ENCODE measurements around the gene TOMM40L.
"Not testable (repeated sequence)": the region's sequence is repeated elsewhere in the genome, so short reads cannot be mapped to it uniquely, and the experiment has no call there.

The TOMM40L gene

DNA sequence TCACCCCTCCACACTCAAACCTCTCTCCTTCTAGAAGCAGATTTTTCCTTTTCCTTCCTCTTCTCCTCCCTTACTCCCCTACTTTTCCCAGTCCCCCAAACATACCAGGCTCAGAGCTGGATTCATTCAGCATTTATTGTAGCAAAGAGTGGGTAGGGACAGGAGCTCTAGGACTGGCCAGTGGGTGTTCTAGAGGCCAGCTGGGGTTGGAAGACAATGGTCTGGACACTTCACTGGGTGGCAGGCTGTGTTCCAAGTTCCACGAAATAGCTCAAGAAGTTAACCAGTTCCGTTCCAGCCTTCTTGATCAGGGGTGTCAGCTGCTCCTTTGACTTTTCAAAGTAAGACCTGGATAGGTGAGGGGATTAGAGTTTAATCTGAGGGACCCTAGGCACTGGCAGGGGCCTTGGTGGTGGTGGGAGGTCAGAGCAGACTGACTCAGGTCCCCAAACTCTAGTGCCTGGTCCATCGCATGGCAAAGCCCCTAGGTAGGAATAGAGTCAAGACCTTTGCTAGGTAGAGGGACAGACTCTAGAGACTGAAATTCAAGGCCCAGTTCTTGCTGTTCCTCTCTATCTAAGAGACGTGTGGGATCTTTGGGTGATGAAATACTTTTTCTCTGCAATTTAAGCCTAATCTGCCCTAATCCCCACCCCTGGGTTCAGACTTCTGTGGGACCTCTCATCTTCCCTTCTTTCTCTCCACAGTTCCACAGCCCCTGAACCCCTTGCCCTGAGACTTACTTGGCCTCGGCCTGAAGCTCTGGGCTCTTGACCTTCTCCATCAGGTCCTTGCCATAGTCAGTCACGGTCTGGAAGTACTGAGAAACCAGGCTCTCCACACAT, 3.5 kb upstream of the TOMM40L start:
- no peak for TF ChIP-seq ZNF274 (IDR thresholded peaks at IDR 0.05; ENCODE audit: low read depth, low read length)
- H3K4me3 ChIP-seq (ENCODE audit: low read length) = no peak overlapping the region

DNA sequence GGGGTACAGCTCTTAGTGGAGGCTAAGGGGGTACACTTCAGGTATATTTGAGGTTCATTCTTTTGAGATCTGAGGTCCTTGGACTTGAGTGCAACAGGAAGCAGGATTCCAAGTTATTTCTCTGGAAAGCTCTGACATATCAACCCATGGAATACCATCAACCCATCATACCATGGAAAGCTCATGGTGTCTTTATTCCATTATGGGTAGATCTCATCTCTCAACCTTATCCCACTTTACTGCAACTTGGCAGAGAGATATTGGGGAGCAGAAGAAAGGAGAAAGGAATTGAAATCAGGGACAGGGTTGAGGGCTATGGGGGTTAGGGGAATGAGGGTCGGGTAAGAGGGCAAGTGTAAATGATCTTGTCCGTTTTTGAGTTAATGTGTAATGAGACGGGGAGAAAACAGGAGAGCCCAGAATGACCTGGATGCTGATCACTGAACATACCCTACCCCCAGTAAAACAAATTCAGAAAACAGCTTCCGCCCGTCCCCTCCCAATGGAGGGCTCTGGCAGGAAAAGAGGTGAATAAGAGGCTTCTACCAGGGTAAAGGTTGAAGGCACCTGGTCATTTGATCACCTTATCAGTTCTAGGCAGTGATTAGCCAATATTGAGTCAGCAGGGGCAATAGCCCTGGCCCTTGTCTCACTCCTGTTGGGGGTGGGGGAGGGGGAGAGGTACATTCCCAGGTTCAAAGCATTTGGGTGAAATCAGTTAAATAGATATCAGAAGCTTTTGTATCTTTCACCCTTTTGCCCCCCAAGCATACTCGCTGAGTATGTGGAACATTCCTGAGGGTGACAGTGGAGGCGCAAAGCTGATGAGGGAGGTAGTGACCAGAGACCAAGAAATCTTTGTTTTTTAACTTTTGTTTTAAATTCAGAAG, 1.8 kb upstream of the TOMM40L start:
- H3K4me3 ChIP-seq (ENCODE audit: low read length) = no peak overlapping the region
- TF ChIP-seq ZNF274 (IDR thresholded peaks at IDR 0.05; ENCODE audit: low read depth, low read length) = no peak

DNA sequence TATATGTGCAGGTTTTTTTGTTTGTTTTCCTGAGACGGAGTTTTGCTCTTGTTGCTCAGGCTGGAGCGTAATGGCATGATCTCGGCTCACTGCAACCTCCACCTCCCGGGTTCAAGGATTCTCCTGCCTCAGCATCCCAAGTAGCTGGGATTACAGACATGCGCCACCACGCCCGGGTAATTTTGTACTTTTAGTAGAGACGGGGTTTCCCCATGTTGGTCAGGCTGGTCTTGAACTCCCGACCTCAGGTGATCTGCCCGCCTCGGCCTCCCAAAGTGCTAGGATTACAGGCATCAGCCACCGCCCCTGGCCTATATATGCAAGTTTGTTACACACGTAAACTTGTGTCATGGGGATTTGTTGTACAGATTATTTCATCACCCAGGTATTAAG, 1.2 kb upstream of the TOMM40L start:
- not testable (repeated sequence) for H3K4me3 ChIP-seq (ENCODE audit: low read length)

DNA sequence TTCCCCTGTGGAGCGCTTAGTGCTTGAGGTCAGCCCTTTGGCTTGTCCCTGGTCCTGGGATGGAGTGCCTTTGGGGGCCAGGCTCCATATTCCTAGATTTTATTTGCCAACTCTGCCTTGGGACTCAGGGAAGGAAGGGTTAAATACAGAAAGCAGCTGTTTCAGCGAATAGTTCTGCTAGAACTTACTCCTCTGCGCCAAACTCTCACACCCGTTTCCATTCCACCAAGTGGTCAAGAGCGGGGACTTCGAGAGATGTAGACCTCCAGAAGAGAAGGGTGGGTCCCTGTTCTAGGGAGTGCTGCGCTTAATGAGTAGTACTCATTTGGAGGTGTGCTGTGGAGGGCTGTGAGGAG, 704 bp upstream of the TOMM40L start:
- no peak overlapping the region for H3K4me3 ChIP-seq (ENCODE audit: low read length)
- TF ChIP-seq ZNF274 (IDR thresholded peaks at IDR 0.05; ENCODE audit: low read depth, low read length) = no peak

DNA sequence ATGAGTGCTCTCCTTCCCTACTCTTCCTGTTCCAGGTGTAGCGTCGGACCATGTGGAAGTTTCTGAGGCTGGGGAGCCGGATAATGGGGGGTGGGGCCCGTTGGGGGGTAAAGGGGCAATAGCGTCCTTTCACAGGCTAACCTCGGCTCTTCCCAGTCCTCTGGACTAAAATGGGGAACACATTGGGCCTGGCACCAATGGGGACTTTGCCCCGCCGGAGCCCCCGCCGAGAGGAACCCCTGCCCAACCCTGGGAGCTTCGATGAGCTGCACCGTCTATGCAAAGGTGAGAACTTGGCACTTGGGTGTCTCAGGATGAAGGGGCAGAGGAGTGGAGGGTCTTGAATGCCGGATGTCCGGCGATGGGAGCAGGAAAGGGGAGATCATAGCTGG, 456 bp downstream of the TOMM40L start:
- peak overlapping the region; percentile 88 for H3K4me3 ChIP-seq (ENCODE audit: low read length)

DNA sequence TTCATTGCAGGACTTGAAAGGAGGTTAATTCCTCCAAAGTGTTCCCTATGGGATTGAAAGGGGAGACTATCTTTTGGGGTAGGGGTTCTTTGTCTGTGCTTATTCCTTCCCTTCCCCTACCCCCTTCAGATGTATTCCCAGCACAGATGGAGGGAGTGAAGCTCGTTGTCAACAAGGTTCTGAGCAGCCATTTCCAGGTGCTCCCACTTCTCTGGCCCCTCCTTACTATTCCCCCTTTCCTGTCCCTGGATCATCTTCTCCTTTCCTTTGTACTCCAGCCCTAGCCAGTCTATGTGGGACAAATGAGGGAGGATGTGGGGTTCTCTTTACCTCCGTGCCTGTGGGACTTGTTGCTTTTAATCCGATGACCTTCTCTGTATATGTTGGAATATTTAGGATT, 899 bp downstream of the TOMM40L start:
- TF ChIP-seq ZNF274 (IDR thresholded peaks at IDR 0.05; ENCODE audit: low read depth, low read length) = no peak
- H3K4me3 ChIP-seq (ENCODE audit: low read length) = peak overlapping the region; percentile 88

More for the DNA sequence above, 456 bp downstream of the TOMM40L start:
- no peak for TF ChIP-seq ZNF274 (IDR thresholded peaks at IDR 0.05; ENCODE audit: low read depth, low read length)

DNA sequence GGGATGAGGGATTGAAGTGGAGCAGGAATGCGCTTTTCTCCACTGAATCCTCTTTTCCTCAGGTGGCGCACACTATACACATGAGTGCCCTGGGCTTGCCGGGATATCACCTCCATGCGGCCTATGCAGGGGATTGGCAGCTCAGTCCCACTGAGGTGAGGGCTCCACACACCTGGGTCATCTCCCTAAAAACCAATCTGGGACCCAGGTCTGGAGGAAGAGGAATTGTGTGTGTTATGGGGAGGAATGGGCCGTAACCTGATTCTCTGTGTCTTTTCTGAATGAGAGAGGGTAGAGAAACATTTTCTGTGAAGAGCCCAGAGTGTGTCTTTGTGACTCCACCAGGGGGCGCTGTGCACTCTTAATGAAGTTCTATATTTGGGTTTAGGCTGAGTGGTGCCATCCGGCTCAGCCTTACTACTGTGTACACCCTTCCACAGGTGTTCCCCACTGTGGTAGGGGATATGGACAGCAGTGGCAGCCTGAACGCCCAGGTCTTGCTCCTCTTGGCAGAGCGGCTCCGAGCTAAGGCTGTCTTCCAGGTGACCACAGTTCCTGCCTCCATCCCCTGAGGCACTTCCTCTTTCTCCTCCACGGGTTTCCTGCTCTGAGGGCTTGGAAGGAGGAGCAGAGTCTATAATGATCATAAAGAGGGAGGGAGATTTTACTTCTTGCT, 1.5 kb downstream of the TOMM40L start:
- TF ChIP-seq ZNF274 (IDR thresholded peaks at IDR 0.05; ENCODE audit: low read depth, low read length) = no peak
- H3K4me3 ChIP-seq (ENCODE audit: low read length) = peak overlapping the region; percentile 88; the same call in 1 of the 2 replicates

DNA sequence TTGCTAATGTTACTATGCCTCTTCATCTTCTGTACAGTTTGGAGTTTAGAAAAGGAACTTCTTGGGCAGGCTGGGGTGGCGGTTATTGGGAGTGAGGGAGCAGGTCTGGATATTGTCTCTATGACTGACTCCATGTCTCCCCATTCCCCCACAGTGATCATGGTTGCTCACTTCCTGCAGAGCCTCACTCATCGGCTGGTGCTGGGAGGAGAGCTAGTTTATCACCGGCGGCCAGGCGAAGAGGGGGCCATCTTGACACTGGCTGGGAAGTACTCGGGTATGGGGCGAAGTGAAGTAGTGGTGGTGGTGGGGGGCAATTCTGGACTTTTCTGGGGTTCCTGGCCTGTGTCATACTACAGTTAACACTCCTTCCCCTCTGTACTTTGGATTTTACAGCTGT, 2.2 kb downstream of the TOMM40L start:
- TF ChIP-seq ZNF274 (IDR thresholded peaks at IDR 0.05; ENCODE audit: low read depth, low read length) = no peak
- no peak overlapping the region; the same call in 1 of the 2 replicates for H3K4me3 ChIP-seq (ENCODE audit: low read length)

DNA sequence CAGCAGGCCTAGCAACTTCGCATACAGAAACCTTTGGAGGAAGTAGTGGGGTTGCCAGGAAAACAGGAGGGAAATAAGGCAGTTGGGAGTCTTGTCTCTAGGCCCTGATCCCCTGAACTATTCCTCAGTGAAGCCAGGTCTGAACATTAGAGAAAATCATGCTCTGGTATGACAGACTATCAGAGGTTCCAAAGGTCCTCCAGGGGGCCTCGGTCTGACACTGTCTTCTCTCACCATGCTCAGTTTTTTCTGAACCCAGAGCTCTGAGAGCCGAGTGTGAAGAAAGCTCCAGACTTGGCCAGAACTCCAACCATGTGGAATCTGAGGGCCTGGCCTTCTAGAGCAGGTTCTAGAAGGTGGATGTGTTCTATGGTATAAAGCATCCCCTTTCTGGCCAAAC, 4.0 kb downstream of the TOMM40L start:
- H3K4me3 ChIP-seq (ENCODE audit: low read length) = no peak overlapping the region
- no peak for TF ChIP-seq ZNF274 (IDR thresholded peaks at IDR 0.05; ENCODE audit: low read depth, low read length)

DNA sequence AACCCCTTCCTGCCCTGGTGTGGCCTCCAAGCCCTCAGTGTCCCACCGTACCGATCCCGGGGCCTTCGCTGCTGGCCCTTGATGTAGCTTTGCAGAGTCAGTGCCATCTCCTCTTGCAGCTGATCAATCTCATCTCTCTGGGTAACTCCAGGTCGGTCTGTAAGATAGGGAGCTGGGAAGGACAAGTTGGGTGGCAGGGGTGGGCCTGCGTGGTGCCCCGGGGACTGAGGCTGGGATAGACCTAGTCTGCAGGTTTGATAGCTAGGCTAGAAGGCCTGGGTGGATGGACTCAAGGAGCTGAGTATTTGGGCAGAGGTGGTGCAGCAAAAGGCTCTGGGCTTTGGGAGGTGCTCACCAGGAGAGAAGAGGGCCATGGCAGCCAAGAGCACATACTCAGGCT, 4.9 kb downstream of the TOMM40L start:
- no peak for TF ChIP-seq ZNF274 (IDR thresholded peaks at IDR 0.05; ENCODE audit: low read depth, low read length)
- no peak overlapping the region for H3K4me3 ChIP-seq (ENCODE audit: low read length)

DNA sequence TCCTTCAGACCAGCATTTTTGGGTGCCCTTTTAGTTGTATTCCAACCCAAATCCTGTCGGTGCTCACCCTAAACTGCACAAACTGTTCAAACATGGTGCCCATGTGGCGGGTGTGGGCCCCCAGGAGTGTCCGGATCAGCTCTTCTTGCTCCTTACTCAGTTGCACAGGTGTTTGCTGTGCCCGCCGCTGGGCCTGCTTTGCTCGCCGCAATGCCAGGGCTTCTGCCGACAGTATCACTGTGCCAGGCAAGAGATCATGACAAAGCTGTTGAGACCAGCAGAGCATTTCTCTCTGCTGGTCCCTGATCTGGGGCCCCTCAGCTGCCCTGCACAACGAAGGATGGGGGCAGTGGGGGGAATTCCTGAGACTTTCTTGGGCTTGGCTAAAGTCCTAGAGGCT, 7.2 kb downstream of the TOMM40L start:
- H3K4me3 ChIP-seq (ENCODE audit: low read length) = no peak overlapping the region
- TF ChIP-seq ZNF274 (IDR thresholded peaks at IDR 0.05; ENCODE audit: low read depth, low read length) = no peak

DNA sequence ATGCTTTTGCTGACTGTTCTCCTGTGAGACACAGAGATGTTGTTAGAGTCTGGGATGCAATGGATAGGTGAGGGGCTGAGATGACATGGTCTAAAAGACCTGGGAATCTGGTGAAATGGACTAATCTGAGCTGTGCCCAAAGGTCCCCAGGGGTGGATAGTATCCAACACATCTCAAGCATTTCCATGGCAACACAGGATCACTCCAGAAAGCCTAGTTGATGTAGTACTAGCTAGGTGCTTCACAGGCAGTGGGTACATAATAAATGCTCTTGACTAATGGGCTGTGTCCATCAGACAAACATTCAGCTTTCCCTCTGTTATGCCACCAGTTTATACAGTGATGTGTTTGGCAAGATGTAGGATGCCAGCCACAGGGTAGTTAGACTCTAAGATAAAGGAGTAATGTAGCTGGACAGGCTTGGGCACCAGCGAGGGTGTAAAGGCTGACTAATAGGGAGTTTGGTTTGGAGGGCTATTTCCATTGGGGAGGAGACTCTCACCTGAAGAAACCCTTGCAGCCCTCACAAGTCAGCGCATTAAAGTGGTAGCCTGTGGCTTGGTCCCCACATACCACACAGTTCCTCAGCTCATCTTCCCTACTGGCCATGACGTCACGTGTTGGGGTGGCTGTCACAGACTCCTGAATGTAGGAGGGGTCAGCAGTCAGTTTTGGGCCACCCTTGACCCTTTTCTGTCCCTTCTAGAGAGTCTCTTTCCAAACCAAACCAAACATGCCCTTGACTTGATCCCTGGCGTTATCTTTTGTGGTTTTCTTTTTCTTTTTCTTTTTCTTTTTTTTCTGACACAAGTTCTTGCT, 10.3 kb downstream of the TOMM40L start:
- TF ChIP-seq ZNF274 (IDR thresholded peaks at IDR 0.05; ENCODE audit: low read depth, low read length) = no peak
- H3K4me3 ChIP-seq (ENCODE audit: low read length) = no peak overlapping the region

DNA sequence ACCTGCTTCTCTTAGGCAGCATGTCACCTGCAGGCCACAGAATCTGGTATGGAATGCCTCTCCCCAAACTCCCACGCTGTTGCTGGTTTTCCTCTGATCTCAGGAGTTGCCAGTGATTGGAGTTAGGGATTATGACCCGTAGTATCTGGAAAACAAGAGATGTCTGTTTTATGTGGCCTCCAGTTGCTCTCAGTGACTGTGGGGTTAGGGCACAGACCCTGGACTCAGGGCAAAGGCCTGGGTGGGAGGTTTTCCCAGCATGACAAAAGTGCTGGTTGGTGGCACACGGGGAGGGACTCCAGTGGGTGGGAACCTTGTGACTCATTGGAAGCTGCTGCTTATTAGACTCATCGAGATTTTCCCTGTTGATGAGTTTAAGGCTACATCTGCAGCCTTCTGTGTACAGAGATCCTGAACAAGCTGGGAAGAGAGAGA, 12.2 kb downstream of the TOMM40L start, which contains the start of gene NR1I3:
TSS of gene NR1I3 (minus strand) at position 165 of the 435 bp plus-strand sequence. CDS start 1,638 bp downstream, outside the sequence.
- no peak for TF ChIP-seq ZNF274 (IDR thresholded peaks at IDR 0.05; ENCODE audit: low read depth, low read length)
- H3K4me3 ChIP-seq (ENCODE audit: low read length) = no peak within 1 kb of the TSS

Measured in GM08714 (cell line).